ENCODE measurements around the gene WDR62. TPM values are rescaled to one million over a fixed set of nuclear protein-coding genes. Genes with fewer than 3 reads are reported as not detected.

Gene WDR62
- 14.6 and 19.8 TPM in 2 replicates for total RNA-seq (2014; rRNA removed; shearing (Covaris generic))

DNA sequence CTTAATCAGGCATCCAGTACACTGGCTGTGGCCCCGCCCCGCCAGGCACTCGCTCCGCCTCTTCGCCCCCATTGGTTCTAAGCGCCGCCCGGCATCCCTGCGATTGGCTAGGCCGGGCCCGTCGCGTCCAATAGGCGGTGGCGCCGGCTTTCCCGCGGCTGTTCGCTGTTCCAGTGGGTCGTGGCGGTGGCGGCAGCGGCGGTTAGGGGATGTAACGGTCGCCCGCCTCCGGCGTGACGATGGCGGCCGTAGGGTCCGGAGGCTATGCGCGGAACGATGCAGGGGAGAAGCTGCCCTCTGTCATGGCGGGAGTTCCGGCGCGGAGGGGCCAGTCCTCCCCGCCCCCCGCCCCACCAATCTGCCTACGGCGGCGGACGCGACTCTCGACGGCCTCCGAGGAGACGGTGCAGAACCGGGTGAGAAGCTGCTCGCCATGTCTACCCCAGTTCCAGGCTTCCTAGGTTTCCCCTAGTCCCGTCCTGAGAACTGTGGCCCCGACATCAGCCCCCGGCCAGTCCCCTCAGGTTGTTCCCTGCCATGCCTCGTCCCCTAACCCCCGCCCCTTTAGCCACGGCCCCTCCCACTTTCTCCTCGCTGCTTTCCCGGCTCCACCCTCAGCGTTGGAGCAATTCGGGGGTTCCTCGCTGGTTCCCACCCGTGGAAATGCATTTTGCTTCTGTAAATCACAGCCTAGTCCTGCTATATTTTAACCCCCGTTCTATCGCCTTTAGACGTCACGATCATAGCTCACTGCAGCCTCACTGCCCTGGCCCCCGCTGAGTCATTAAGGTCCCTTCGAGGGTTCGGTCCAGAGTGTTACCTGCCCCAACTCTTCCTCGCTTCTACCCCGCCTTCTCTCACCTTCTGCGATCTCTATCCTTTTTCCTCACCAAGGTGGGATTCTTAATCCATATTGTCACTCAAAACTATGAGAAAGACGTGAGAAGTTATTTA, at the start of gene WDR62:
Gene WDR62 (plus strand): TSS at position 165 of the 954 bp plus-strand sequence. CDS start 75 bp downstream, at position 240.
- DNase-seq (ENCODE audit: low read depth): peak; percentile 97

DNA sequence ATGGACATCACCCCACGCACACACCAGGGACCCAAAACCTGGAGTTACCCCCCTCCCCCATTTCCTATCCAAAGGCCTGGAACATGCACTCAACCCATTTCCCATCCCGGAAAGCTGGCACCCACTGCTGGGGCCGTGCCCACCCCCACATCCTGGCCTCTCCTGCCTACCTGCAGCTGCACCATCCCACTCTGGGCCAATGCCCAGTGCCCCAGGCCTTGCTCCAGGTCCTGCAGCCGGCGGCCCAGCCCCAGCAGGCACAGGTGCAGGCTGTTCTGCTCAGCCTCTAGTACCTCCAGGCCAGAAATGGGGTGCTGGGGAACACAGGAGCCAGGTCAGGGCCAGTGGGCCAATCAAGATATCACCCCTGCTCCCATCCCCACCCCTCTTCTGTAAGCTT, 47.7 kb upstream of the WDR62 start:
- no peak for DNase-seq (ENCODE audit: low read depth)

DNA sequence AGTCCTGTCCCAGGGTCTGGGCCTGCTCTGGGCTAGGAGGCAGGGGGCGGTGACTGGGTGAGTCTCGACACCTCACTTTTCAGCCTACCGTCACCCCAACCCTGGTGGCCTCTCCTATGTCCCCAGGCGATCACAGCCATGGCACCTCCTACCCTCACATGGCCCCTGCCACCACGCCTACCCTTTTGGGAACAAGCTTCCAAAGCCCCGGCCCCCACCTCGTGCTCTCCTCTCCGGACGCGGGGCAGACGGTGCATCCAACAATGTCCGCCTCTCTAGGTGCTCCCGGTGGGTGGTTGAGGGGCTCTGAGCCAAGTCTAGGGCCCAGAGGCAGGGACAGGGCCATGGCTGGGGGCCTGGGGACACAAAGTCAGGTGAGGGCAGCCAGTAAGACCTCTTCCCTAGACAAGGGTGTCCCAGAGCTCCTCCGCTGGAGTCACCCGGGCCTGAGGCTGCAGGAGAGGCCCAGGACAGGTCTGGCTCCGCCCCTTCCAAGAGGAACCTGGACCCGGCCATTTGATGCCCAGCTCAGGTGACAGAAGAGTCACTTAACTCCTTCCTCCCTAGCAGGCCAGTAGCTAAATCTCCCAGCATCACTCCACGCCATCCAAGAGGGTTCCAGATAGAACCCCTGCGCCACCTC, 46.2 kb upstream of the WDR62 start, which contains the start of gene SYNE4:
Gene SYNE4 (minus strand): TSS at position 478 of the 643 bp plus-strand sequence. CDS start 132 bp downstream, at position 346.
- DNase-seq (ENCODE audit: low read depth): no peak

DNA sequence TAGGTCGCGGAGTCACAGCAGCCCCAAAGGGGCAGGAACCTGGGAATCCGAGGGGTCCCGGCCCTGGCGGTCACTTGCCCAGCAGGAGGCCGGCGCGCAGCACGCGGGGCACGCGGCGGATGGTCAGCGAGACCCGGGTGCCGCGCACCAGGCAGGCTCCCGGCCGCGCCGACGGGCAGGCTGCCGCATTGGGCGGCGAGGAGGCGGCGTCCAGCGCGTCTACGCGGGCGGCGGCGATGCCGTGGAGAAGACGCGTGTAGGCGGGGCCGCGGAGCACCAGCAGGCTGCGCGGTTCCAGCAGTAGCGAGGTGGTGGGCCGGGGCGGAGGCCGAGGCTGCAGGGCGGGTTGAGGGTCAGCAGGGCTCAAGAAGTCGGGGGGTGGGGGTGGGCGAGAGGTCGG, 45.5 kb upstream of the WDR62 start:
- peak; percentile 73 for DNase-seq (ENCODE audit: low read depth)

DNA sequence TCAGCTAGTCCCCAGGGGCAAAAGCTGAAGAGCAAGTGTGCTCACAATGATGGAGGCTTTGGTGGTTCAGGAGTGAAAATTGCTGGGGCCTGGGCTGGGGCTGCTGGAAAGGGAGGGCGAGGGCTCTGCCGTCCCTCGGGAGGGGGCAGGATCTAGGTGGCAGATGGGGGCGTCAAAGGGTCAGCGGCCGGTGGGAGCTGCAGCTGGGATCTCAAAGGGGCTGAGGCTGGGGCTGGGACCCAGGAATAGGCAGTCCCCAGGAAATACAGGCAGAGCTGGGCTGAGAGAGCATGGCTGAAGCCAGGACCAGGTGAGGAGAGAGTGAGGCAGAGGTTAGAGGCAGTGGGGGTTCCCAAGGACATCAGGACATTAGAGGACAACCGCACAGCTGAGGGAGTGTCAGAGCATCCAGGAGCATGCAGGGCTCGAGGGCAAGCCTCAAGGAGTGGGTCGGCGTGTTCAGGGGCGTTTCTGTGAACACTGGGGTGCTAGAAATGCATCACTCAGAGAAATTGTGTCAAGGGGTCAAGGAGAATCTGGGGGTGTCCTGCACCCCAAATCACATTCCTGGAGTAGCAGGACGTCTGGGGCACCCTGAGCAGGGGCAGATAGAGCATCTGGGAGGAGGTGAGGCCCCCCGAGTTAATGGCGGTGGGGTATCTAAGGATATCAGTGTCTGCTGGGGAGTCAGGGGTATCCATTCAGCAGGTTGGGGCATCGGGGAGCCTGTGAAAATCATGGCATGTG, 44.9 kb upstream of the WDR62 start:
- DNase-seq (ENCODE audit: low read depth): no peak

DNA sequence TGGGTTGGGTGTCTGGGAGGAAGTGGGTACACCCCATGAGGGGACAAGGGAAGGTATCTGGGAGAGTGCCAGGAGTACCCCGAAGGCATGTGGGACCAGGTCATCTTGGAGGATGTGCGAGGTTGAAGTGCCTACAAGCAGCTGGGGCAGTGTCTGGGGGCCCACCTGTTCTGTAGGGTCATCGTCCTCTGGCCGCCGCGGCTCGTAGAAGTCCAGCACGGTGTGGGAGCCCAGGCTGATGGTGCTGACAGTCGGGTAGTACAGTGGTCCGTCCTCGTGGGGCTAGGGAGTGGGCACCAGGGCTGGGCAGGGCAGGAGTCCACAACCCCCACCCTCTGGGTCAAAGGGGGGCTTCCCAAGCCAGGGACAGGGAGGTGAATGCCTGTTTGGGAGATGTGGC, 44.3 kb upstream of the WDR62 start:
- no peak for DNase-seq (ENCODE audit: low read depth)

DNA sequence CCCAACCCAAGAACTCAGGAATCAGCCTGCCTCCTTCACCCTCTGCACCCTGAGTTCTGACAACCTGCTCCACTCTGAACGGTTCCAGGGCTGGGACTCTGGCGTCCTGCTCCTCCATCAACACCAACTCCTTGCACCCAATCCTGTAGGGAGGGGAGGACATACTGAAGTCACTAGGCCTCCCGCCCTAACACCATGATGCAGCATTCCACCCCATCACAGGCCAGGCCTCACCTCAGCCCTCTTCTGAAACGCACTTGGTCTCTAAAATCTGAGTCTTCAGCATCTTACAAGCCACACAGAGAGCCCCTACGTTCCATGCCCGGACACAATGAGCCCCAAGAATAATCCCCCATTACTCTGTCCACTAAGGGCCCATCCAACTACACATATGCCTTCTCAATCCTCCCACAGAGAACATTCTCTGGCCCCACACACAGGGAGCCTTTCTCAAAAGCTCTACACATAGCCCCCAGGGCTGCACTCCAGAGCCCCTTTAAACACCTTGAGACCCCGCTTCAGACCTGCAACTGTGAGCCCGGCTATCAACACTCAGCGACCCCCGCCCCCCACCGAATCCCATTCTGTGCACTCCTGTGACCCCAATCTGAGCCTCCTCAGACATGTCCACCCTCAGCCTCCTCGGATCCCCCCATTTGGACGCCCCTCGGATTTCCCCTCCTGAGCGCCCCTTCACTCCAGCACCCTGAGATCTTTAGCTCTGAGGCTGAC, 41.3 kb upstream of the WDR62 start:
- DNase-seq (ENCODE audit: low read depth): no peak

DNA sequence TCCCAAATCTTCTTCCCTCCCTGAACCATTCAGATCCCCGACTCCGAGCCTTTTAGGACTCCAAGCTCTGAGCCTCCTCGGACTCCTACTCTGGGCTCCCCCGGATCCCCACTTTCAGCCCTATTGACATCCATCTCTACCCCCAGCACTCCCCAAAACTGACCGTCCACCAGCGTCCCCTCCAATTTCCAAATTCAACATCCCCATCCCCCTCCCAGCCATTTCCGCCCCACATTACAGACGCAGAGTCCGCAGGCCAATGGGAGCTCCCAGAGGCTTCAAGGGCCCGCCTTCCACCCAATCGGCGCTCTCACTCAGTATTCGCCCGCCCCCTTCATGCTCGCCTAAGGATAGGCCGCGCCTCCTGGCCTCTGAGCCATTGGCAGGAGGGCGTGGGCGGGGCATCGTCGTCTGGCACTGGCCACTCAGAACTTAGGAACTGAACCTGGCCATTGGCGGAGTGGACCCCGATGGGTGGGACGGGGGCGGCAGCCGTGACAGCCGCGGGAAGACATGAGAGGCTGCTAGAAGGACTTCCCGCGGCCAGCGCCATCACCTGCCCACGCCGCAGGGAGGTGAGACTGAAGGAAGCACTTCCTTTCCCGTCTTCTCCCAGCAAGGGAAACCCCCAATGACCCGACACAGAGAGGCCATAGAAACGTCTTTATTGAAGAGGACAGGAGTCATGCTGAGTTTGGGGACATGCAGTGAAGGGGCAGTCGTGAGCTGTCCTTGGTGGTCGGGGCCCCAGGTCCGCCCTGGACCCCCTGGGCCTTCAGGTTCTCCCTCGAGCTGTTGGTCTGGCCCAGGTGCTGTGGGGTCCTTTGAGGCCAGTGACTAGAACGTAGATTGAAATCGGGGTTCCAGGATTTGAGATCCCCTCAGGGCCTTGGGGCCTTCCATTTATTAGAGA, 40.4 kb upstream of the WDR62 start, which contains the start of gene ALKBH6:
Gene ALKBH6 (minus strand): TSS at position 202 of the 913 bp plus-strand sequence. CDS start 816 bp downstream, outside the sequence.
- peak; percentile 100 for DNase-seq (ENCODE audit: low read depth)

DNA sequence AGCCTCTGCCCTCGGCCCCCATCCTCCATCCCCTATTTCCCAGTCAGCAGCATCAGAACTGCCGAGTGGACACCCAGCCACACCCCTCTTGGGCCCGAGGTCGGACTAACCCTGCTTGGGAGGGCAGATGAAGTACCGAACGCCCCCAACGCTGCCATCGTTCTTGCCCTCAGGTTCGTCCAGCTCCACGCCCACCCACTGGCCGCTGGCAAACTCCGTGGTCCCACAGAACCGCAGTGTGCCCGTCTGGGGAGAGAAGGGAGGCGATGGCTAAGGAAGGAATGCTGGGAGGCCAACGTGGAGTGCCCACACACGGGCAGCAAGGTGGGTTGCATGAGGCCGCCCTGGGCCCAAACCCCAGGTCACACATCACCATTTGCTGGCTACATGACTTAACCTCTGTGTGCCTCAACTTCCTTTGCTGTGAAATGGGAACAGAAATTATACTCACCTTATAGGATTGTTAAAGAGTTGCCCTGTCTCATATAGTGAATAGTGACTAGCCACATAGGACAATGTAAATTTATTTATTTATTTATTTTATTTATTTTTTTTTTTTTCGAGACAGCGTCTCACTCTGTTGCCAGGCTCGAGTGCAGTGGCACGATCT, 35.5 kb upstream of the WDR62 start:
- DNase-seq (ENCODE audit: low read depth): no peak

DNA sequence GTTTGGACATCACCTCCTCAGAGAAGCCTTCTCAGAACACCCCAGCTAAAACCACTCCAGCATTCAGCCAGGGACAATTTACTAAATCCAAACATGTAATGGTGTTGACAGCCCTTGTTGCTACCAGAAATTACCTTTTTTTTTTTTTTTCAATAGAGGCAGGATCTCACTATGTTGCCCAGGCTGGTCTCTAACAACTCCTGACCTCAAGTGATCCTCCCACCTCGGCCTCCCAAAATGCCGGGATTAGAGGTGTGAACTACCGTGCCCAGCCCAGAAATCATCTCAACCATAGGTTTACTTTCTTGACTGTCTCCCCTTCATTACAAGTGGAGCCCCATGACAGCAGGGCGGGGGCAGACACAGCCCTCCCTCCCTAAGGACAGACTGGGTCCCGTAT, 31.3 kb upstream of the WDR62 start:
- DNase-seq (ENCODE audit: low read depth): no peak

DNA sequence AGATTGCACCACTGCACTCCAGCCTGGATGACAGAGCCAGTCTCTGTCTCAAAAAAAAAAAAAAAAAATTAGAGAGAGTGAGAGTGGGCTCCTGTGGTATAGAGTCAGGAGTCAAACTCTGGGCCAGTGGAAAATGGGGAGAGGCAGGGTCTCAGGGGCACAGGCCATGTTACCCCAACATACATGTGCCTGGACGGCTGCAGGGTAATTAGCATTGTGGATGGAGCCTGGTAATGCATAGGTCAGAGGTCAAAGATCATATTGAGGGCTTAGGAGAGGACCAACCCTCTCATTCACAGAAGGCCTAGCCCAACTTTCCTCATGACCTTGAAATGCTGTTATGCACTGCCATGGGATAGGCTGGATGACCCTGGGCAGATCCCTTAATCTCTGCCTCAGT, 29.2 kb upstream of the WDR62 start:
- DNase-seq (ENCODE audit: low read depth): no peak

DNA sequence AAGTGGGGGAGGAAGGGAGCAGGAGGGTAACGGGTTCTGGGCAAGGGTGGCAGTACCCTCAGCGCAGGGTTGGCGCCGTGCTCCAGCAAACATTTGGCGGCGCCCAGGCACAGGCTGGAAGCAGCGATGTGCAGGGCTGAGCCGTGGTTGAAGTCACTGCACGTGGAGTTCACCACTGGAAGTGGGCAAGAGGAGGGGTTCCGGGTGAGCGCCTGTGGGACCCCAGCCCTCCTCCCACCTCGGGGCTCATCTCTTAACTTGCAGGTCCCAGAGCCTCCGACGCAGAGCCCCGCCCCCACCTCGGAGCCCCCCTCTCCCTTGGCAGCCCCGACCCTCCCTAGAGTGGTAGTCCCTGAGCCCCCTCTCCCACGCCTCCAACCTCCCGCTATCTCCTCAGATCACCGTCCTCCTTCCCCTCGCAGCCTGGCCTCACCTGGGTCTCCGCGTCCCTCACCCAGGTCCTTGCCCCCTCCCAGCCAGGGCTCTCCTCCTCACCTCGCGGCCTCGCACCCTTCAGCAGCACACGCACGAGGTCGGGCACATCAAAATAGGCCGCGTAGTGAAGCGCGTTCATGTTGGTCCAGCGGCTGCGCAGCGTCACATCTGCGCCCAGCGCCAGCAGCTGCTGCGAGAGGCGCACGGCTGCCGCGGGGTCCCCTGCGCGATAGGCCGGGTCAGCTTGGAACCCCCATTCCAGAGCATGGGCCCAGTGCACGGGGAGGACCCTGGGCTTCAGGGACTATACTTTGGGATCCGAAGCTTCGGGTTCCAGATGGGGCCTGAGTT, 28.4 kb upstream of the WDR62 start:
- no peak for DNase-seq (ENCODE audit: low read depth)

DNA sequence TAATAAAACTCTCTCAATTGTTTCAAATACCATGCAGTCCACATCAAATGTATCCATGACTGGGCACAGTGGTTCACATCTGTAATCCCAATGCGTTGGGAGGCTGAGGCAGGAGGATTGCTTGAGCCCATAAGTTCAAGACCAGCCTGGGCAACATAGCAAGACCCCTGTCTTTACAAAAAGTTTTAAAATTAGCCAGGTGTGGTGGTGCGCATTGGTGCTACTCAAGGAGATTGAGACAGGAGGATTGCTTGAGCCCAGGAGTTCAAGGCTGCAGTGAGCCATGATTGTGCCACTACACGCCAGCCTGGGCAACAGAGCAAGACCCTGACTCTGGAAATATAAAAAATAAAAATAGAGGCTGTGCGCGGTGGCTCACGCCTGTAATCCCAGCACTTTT, 27.0 kb upstream of the WDR62 start:
- no peak for DNase-seq (ENCODE audit: low read depth)

DNA sequence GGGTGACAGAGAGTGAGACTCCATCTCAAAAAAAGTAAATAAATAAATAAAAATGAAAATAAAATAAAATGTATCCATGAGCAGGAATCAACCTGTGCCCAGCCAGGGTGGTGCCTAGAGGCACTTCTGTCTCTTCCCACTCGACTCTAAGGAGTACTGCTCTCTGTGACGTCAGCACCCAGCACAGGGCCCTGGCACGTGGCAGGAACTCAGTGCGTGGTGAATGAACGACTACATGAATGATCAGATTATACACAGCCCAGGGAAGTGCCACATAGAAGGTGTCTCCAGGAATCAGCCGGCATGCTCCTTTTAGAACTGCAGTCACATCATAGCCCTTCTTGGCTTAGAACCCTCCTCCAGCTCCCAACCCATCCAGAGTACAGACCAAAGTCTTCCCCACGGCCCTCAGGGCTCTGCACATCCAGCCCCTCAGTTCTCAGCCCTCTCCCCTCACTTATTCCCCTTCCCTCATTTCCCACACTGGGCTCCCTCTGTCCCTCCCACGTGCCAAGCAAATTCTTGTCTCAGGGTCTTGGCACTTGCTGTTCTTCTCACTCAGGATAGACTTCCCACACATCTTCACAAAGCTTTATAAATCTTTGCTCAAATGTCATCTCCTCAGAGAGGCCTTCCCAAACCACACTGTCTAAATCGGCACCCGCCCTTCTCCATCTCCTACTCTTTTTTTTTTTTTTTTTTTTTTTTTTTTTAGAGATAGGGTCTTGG, 26.2 kb upstream of the WDR62 start:
- DNase-seq (ENCODE audit: low read depth): no peak

DNA sequence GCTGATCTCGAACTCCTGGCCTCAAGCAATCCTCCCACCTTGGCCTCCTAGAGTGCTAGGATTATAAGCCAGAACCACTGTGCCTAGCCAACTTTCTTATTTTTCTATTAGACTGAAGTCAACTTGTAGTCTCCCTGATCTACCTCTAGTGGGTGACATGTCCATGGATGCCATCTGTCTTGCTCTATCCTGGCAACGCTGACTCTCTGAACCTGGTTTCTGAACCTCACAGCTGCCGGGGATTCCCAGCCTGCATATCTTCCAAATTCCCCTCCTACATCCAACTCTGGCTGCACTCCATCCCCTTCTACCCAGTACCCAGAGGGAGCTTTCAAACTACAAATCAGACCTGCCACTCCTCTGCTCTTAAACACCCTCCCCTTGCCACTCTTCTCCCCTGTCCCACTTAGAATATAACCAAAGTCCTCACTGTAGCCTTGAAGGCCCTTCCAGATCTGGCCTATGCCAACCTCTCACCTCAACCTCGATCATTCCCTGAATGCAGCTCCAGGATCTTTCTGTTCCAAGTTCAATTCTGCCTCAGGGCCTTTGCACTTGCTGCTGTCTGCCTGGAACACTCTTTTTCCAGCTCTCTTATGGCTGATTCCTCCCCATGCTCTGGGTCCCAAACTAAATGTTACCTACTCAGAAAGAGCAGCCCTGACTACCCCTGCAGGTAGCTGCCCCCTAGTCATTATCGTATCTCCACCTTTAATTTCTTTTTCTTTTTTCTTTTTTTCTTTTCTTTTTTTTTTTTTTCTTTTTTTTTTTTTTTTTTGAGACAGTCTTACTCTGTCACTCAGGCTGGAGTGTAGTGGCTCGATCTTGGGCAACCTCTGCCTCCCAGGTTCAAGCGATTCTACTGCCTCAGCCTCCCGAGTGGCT, 24.2 kb upstream of the WDR62 start:
- DNase-seq (ENCODE audit: low read depth): peak; percentile 36

DNA sequence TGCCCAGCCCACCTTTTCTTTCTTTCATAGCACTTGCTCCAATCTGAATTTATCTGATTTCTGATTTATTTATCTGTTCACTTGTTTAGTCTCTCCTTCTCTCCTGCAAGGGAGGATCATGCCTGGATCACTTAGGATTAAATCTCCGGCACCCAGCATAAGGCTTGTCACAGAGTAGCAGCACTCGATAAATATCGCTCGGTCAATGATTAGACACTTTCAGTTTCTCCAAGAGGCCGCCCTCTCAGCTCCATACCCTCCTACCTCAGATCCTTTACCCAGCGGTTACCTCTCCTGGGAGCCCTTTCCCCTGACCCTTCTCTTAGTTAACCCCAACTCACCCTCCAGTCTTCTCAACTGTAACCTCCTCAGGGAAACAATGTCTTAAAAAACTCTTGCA, 23.4 kb upstream of the WDR62 start:
- no peak for DNase-seq (ENCODE audit: low read depth)
